GM12872 (cell line): ENCODE data around the gene CLEC4C.

Experiments
- TF ChIP-seq, protein P1 (sequence below): IDR thresholded peaks from 3 replicates; pipeline ENCODE4 v1.5.1; 2011; ENCODE audit warnings: low read depth, mild to moderate bottlenecking, low read length, moderate library complexity; ENCODE audit not compliant: insufficient read depth

CLEC4C gene

DNA sequence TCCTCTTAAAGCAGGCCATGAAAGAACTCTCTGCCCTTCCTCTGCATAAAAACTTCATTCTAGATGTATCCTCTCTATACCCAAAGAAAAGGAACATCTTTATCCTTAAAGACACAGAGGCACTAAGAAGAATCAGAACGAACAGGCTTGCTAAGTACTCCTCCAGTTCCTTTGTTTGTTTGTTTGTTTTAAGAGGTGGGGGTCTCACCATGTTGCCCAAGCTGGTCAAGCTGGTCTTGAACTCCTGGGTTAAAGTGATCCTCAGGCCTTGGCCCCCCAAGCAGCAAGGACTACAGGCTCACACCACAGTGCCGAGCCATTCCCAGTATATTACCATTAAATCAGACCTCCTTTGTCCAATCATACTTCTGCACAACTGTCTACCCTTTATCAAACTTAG, 65.6 kb downstream of the CLEC4C start:
- TF ChIP-seq, protein P1, sequence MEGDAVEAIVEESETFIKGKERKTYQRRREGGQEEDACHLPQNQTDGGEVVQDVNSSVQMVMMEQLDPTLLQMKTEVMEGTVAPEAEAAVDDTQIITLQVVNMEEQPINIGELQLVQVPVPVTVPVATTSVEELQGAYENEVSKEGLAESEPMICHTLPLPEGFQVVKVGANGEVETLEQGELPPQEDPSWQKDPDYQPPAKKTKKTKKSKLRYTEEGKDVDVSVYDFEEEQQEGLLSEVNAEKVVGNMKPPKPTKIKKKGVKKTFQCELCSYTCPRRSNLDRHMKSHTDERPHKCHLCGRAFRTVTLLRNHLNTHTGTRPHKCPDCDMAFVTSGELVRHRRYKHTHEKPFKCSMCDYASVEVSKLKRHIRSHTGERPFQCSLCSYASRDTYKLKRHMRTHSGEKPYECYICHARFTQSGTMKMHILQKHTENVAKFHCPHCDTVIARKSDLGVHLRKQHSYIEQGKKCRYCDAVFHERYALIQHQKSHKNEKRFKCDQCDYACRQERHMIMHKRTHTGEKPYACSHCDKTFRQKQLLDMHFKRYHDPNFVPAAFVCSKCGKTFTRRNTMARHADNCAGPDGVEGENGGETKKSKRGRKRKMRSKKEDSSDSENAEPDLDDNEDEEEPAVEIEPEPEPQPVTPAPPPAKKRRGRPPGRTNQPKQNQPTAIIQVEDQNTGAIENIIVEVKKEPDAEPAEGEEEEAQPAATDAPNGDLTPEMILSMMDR: no peak
